ENCODE data around the gene CEBPE. TPM values are rescaled to one million over a fixed set of nuclear protein-coding genes. Genes with fewer than 3 reads are reported as not detected.

CEBPE gene
- total RNA-seq, 1 donor from 2014 or later: not detected

- H3K36me3 ChIP-seq: peaks cover 14% of the 10 kb centered on the region
- H3K9me3 ChIP-seq (replicated peaks): no peaks in the 10 kb centered on the region
- no peak overlapping the region for H3K4me3 ChIP-seq
- no peak for DNase-seq
- H3K27ac ChIP-seq (replicated peaks): peak overlapping the region; percentile 42
- intact Hi-C loops (cut with micrococcal nuclease): no loop called here
- peaks cover 27% of the 10 kb centered on the region for H3K4me1 ChIP-seq
- no peak for TF ChIP-seq CTCF (IDR thresholded peaks at IDR 0.05; ENCODE audit: borderline replicate concordance)
- no peaks in the 10 kb centered on the region for H3K27me3 ChIP-seq (ENCODE audit: low read depth)
Observed at GRCh38 chr14:23137813-23138535, 18.9 kb upstream of the CEBPE start.

GRCh38 chr14:23137192-23137812 lies 18.2 kb upstream of the CEBPE start:
- Histone ChIP-seq H3K27me3 (ENCODE audit: low read depth) (no peaks in the 10 kb centered on the region), H3K4me3 (no peak overlapping the region), H3K36me3 (peaks cover 14% of the 10 kb centered on the region), H3K27ac (replicated peaks) (peak overlapping the region; percentile 42), H3K9me3 (replicated peaks) (no peaks in the 10 kb centered on the region), H3K4me1 (peaks cover 21% of the 10 kb centered on the region)
- intact Hi-C loops (cut with micrococcal nuclease): no loop called here
- no peak for DNase-seq
- no peak for TF ChIP-seq CTCF (IDR thresholded peaks at IDR 0.05; ENCODE audit: borderline replicate concordance)

- Histone ChIP-seq H3K27ac (replicated peaks) (no peak overlapping the region), H3K27me3 (ENCODE audit: low read depth) (no peaks in the 10 kb centered on the region), H3K9me3 (replicated peaks) (no peaks in the 10 kb centered on the region), H3K36me3 (peaks cover 14% of the 10 kb centered on the region), H3K4me1 (peaks cover 19% of the 10 kb centered on the region), H3K4me3 (no peak overlapping the region)
- intact Hi-C loops (cut with micrococcal nuclease): no loop called here
- TF ChIP-seq CTCF (IDR thresholded peaks at IDR 0.05; ENCODE audit: borderline replicate concordance): no peak
- DNase-seq: no peak
Observed at GRCh38 chr14:23136566-23137133, 17.6 kb upstream of the CEBPE start.

- H3K36me3 ChIP-seq: peaks cover 29% of the 10 kb centered on the region
- no peaks in the 10 kb centered on the region for H3K9me3 ChIP-seq (replicated peaks)
- no peaks in the 10 kb centered on the region for H3K27me3 ChIP-seq (ENCODE audit: low read depth)
- TF ChIP-seq CTCF (IDR thresholded peaks at IDR 0.05; ENCODE audit: borderline replicate concordance): no peak
- no peak overlapping the region for H3K27ac ChIP-seq (replicated peaks)
- H3K4me3 ChIP-seq: no peak overlapping the region
- DNase-seq: no peak
- intact Hi-C loops (cut with micrococcal nuclease): no loop called here
- peaks cover 26% of the 10 kb centered on the region for H3K4me1 ChIP-seq
Observed at GRCh38 chr14:23132970-23133369, 13.9 kb upstream of the CEBPE start.

- no peak for DNase-seq
- TF ChIP-seq CTCF (IDR thresholded peaks at IDR 0.05; ENCODE audit: borderline replicate concordance): no peak
- H3K4me3 ChIP-seq: no peak overlapping the region
- H3K27ac ChIP-seq (replicated peaks): no peak overlapping the region
- H3K27me3 ChIP-seq (ENCODE audit: low read depth): no peaks in the 10 kb centered on the region
- peaks cover 18% of the 10 kb centered on the region for H3K4me1 ChIP-seq
- no peaks in the 10 kb centered on the region for H3K9me3 ChIP-seq (replicated peaks)
- H3K36me3 ChIP-seq: peaks cover 31% of the 10 kb centered on the region
- intact Hi-C loops (cut with micrococcal nuclease): no loop called here
Observed at GRCh38 chr14:23131482-23131881, 12.4 kb upstream of the CEBPE start.
